Stimulated activated CD8-positive, alpha-beta memory T cell treated with anti-CD3 and anti-CD28 coated beads, Interleukin-7, amount 100 ng/mL, for 1 hour (primary cell): ENCODE data around the gene LRSAM1.

Experiments
- DNase-seq, 2 donors: peaks; one replicate each; pipeline ENCODE4 v3.0.0-alpha.2; 2020; ENCODE audit warnings: low read depth in 2 of 2

LRSAM1 gene

DNA sequence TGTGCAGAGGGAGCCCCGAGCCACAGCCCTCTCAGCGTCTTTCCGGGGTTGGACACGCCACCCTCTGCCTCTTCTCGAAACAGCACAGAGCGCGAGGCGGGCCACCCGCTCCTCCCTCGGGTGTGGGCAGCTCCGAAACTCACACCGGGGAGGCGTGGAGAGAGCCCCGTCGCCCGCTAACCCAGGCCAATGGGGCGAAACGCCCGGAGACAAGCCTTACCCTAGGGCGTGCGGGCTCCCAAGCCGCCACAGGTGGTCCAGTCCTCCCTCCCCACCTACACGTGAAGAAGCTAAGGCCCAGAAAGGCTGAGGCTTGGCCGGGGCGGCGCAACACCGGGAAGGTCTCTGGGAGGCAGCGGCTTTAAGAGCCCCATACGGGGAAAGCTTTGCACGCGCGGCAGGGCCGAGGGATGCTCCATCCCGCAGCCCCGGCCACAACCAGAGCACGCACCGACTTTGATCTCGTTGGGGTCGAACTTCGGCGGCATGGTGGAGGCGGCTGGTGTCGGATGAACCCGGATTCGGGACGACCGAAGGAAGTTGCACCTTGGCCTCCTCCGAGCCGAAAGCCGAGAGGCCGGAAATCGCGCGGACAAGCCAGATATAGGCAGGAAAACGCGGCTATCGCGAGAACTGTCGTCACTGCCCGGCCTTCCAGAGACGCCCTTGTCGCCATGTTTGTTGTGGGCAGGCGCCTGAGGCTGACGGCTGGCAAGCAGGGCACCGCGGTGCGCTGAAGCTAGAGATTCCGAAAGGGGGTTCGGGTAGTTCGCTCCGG lies at the start of gene LRSAM1, which contains the start of gene RPL12:
Gene LRSAM1 (plus strand): TSS at position 681 of the 778 bp plus-strand sequence. CDS start 3,018 bp downstream, outside the sequence.
Gene RPL12 (minus strand): TSS at position 577 of the 778 bp plus-strand sequence. CDS start 89 bp downstream, at position 488.
- DNase-seq, result peak; percentile 99 to 100

DNA sequence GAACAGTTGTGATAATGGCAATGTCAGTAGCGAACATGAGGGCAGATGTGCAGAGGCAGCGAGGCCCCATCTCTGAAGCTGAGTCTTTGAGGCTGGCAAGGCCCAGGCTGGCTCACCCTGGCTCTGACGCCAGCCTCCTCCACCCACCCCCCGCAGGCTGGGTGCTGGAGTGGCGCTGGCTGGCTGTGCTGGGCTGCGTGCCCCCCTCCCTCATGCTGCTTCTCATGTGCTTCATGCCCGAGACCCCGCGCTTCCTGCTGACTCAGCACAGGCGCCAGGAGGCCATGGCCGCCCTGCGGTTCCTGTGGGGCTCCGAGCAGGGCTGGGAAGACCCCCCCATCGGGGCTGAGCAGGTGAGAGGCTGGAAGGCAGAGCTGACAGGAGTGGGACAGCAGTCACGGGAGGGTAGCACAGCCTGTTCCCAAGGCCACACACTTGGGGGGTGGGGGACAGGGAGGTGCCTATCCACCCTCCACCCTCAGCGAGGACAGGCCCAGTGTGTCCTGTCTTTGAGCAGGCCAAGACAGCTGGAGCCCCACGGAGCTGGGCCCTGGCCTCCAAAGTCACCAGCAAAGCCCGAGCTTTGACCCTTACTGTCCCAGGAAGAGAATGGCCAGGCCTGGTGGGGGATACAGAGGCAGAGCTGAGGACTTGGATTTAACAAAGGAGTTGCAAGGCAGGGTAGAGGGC lies 48.8 kb upstream of the LRSAM1 start:
- DNase-seq, result no peak

DNA sequence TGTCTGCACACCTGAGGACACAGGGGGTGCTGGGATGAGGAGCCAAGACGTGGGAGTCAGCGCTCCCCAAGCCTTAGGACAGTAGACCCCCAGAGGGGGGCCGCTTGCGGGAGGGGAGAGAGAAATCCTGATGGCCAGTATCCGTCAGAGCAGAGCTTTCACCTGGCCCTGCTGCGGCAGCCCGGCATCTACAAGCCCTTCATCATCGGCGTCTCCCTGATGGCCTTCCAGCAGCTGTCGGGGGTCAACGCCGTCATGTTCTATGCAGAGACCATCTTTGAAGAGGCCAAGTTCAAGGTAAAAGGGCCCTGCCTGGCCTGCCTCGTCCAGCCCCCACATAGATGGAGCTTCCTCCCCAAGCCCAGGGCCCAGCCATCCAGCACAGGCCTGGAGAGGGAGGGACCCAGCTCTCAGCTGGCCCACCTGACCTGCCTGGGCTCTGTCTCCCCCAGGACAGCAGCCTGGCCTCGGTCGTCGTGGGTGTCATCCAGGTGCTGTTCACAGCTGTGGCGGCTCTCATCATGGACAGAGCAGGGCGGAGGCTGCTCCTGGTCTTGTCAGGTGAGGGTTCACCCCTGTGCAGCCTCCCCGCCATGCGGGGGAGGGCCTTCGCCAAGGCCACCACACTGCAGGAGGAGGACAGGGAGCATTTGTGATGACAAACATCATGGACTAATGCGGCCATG lies 47.7 kb upstream of the LRSAM1 start:
- no peak for DNase-seq

DNA sequence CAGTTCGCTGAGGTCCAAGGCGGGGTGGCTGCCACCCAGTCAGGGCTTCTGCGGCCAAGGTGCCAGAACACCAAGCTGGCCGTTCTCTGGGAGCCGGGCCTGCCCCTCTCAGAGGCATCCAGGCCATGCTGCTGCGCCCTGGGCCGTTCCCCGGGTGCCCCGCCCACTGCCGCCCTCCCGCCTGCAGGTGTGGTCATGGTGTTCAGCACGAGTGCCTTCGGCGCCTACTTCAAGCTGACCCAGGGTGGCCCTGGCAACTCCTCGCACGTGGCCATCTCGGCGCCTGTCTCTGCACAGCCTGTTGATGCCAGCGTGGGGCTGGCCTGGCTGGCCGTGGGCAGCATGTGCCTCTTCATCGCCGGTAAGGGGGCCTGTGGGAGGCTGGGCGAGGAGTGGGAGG lies 46.7 kb upstream of the LRSAM1 start:
- DNase-seq, result no peak

GRCh38 chr9:127405344-127406125 lies 45.8 kb upstream of the LRSAM1 start:
- DNase-seq, result no peak

DNA sequence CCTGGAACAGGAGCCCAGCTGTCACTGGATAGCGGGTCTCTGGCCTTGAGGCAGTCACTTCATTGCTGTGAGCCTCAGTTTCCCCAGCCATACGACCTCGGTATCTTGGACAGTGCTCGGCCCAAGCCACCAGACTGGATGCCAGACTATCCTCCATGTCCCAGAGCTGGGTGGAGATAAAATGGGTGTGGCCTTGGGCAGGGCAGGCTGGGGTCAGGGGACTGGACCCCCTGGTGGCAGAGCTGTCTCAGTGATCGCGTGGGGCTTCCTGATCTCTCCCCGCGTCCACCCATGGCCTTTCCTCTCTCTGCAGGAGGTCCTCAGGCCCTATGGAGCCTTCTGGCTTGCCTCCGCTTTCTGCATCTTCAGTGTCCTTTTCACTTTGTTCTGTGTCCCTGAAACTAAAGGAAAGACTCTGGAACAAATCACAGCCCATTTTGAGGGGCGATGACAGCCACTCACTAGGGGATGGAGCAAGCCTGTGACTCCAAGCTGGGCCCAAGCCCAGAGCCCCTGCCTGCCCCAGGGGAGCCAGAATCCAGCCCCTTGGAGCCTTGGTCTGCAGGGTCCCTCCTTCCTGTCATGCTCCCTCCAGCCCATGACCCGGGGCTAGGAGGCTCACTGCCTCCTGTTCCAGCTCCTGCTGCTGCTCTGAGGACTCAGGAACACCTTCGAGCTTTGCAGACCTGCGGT lies 44.4 kb upstream of the LRSAM1 start:
- DNase-seq, result no peak

- no peak for DNase-seq
Observed at GRCh38 chr9:127407492-127407843, 43.8 kb upstream of the LRSAM1 start.

GRCh38 chr9:127411122-127411521 lies 40.2 kb upstream of the LRSAM1 start:
- no peak for DNase-seq

GRCh38 chr9:127415141-127415540 lies 36.2 kb upstream of the LRSAM1 start:
- DNase-seq, result no peak

GRCh38 chr9:127415657-127416056 lies 35.7 kb upstream of the LRSAM1 start:
- no peak for DNase-seq

DNA sequence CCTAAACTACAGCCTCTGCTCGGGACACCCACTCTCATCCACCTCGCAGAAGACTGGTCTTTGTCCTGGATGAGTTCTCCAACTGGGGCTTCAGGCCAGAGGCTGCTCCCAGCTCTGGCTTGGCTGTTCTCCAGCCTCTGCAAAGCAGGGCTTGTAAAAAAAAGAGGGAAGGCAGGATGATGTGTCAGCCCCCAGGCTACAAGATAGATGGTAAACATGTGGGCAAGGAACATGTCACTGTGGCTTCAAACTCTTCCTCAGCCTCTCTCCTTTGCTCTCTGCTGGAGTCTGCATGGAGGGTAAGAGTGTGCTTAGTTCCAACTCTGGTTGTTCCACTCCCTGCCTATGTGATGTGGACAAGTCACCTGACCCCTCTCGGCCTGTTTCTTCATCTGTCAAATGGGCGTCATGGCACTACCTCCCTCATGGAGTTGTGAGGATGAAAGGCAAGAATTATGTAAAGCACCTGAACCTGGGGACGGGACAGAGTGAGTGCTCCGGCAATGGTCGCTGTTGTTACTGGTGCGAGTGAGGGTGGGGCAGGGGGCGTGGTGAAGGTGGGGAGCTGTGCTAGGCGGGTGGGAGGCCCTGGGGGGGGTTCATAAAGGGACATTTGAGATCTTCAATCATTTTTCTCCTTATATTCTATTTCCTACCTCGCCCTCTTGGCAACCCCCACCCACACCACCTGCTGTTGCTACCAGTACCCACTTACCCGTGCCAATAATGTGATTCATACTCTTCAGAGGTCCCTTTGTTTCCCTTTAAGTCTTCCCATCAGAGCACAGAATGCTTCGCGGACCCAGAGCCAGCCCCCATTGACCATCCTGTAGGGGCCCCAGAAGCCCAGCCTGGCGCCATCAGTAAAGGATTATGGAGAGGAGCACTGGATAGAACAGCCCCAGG lies 33.9 kb upstream of the LRSAM1 start:
- DNase-seq, result no peak

DNA sequence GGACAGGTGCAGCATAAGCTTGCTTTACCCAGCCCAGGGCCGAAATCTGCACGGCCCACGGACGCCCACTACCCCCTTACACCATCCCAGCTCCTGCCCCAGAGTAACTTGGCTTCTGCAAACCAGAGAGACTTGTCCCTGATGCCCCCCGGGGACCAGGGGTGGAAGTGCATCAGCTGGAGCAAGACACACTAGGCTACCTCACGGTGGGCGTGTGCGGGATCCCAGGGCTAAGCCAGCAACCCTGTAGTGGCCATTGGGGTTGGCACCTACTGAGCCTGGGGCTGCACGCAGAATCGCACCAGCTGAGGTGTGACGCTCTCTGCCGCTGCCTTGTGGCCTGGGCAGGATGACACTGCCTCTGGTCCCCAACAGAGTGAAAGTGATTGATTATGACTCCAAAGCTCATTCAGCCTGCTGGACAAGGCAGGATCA lies 33.3 kb upstream of the LRSAM1 start:
- no peak for DNase-seq

DNA sequence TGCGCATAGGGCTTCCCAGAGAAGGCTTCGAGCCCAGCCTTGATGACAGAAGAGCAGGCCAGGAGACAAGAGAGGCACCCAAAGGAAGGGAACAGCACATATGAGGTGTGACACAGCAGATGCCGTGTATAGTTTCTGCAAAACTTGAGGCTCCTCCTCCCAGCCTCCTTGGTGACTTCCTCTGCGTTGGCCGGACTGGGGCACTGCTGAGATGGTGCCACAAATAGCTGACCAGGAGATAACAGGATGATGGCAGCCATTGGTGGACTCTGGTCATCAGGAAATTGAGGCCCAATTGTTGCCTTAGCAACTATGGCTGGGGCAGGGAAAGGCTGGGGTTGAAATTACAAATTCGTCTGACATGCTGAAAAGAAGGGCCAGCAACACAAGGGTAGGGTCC lies 32.0 kb upstream of the LRSAM1 start:
- no peak for DNase-seq

DNA sequence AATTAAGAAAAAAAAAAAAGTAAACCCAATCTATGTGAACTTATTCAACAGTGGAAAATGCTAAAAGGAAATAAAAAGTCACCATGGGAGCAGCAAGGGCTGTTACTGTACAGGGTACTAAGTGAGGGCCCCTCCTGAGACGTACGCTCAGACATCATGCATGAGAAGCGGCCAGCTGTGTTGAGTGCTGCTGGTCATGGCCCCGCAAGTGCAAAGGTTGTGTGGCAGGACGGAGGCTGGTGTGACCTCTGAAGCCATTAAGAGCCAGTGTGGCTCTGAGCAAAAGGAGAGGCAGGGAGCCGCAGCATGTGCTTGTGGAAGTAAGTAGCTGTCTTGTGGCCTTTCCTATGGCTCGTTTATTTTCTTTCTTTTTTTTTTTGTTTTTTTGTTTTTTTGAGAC lies 30.3 kb upstream of the LRSAM1 start:
- DNase-seq, result no peak

DNA sequence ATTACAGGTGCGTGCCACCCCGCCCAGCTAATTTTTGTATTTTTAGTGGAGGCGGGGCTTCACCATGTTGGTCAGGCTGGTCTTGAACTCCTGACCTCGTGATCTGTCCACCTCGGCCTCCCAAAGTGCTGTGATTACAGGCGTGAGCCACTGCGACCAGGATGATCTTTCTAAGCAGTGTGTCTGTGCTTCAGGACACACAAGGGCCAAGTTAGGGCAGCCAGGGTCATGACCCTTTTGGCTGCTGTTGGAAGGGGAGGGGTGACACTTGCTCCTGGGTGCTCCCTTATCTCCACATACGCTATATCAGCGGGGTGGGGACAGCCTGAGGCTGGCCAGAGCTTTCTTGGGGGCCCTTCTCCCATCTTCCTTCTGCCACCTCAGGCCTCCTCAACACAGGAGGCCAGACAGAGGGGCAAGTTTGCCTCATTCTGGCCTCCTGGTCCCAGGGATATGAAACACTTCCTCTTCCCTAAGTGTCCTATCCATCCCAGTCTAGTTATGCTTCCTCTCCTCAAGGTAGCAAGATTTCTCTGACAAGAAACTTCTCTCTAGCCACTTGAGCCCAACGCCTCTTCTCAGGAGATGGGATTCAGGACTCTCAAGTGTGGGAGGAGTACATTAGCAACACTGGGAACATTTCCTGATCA lies 29.1 kb upstream of the LRSAM1 start:
- DNase-seq, result no peak

GRCh38 chr9:127422787-127423186 lies 28.5 kb upstream of the LRSAM1 start:
- DNase-seq, result no peak

GRCh38 chr9:127423476-127423933 lies 27.8 kb upstream of the LRSAM1 start:
- no peak for DNase-seq

DNA sequence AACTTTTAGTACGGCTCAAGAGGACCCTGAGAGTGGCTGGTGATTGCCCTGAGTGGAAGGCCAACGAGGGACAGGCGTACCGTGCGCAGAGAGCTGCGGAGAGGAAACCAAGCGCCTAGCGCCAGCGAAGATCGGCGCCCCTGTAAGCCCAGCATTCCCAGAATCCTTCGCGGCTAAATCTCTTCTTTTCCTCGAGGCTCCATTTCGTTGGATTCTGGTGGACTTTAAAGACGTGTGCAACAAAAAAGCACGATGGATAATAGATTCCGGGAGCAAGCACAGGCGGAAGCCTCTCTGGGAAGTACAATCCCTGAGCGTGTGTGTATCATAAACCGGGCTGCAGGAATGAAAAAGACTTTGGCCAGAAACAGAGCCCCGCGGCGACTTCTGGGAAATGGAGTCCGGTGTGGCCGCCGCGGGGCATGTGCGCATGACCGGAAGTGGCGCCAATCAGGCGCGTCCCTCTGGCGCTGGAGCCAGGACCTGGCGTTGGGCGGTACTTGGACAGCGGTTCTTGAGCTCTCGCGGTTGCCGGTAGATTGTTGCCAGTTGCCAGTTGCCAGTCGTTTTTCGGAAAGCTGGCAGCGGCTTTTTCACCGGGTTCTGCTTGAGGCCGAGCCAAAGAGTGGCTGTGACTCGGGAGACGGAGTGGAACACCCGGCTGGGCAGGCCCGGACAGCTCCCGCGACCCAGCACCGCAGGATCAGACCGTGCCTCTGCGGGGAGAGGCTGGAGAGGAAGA lies 27.2 kb upstream of the LRSAM1 start, which contains the start of gene ZNF79:
Gene ZNF79 (plus strand): TSS at position 449 of the 742 bp plus-strand sequence. CDS start 406 bp downstream, outside the sequence.
- peak; percentile 81 to 82 for DNase-seq

GRCh38 chr9:127424676-127424999 lies 26.7 kb upstream of the LRSAM1 start:
- DNase-seq, result peak in 1 of 2 donors; percentile 14
